ENCODE measurements around the gene PTCH2.
"Not testable (repeated sequence)": the region's sequence is repeated elsewhere in the genome, so short reads cannot be mapped to it uniquely, and the experiment has no call there.

The PTCH2 gene

GRCh38 chr1:44801491-44802305 is 41.4 kb downstream of the PTCH2 start:
- Histone ChIP-seq H3K4me2 (ENCODE audit: low read length) (peak overlapping the region; percentile 97), H3K27me3 (ENCODE audit: low read depth, low read length) (no peaks in the 10 kb centered on the region), H3K36me3 (replicated peaks; ENCODE audit: low read depth, low read length) (peaks cover 51% of the 10 kb centered on the region), H3K79me2 (ENCODE audit: low read length) (peaks cover 58% of the 10 kb centered on the region), H3K27ac (ENCODE audit: low read length) (peak overlapping the region; percentile 79), H3K4me3 (ENCODE audit: low read length) (peak overlapping the region; percentile 99), H4K20me1 (ENCODE audit: insufficient read depth, low read length) (peaks cover 11% of the 10 kb centered on the region), H2AFZ (ENCODE audit: low read depth, low read length) (no peak overlapping the region), H3K9me3 (ENCODE audit: insufficient read depth, low read length) (no peaks in the 10 kb centered on the region), H3K4me1 (ENCODE audit: low read length) (peaks cover 46% of the 10 kb centered on the region), H3K9ac (ENCODE audit: low read length) (peak overlapping the region; percentile 95)
- no peak for TF ChIP-seq CTCF (IDR thresholded peaks at IDR 0.05; ENCODE audit: low read depth, low read length)
- no peak for TF ChIP-seq EZH2phosphoT487 (IDR thresholded peaks at IDR 0.05; ENCODE audit: low read depth)

- Histone ChIP-seq H3K4me1 (ENCODE audit: low read length) (peaks cover 29% of the 10 kb centered on the region), H3K79me2 (ENCODE audit: low read length) (peaks cover 44% of the 10 kb centered on the region), H3K4me2 (ENCODE audit: low read length) (peak within 1 kb of the TSS; percentile 97), H3K4me3 (ENCODE audit: low read length) (peak within 1 kb of the TSS; percentile 99), H3K27me3 (ENCODE audit: low read depth, low read length) (no peaks in the 10 kb centered on the region), H3K9ac (ENCODE audit: low read length) (peak within 1 kb of the TSS; percentile 95), H2AFZ (ENCODE audit: low read depth, low read length) (no peak within 1 kb of the TSS), H3K27ac (ENCODE audit: low read length) (peak within 1 kb of the TSS; percentile 80), H4K20me1 (ENCODE audit: insufficient read depth, low read length) (peaks cover 11% of the 10 kb centered on the region), H3K36me3 (replicated peaks; ENCODE audit: low read depth, low read length) (peaks cover 36% of the 10 kb centered on the region), H3K9me3 (ENCODE audit: insufficient read depth, low read length) (no peaks in the 10 kb centered on the region)
- TF ChIP-seq EZH2phosphoT487 (IDR thresholded peaks at IDR 0.05; ENCODE audit: low read depth) (no peak), CTCF (IDR thresholded peaks at IDR 0.05; ENCODE audit: low read depth, low read length) (peak; percentile 70)
Observed at GRCh38 chr1:44799770-44800584, 43.1 kb downstream of the PTCH2 start, which contains the start of gene PLK3. PLK3 (plus strand) TSS chr1:44800377; CDS start chr1:44800464, 87 bp downstream.

- Histone ChIP-seq H3K4me2 (ENCODE audit: low read length) (no peak overlapping the region), H4K20me1 (ENCODE audit: insufficient read depth, low read length) (peaks cover 11% of the 10 kb centered on the region), H3K4me1 (ENCODE audit: low read length) (peaks cover 23% of the 10 kb centered on the region), H3K9me3 (ENCODE audit: insufficient read depth, low read length) (no peaks in the 10 kb centered on the region), H3K9ac (ENCODE audit: low read length) (no peak overlapping the region), H3K27ac (ENCODE audit: low read length) (no peak overlapping the region), H3K79me2 (ENCODE audit: low read length) (peaks cover 36% of the 10 kb centered on the region), H2AFZ (ENCODE audit: low read depth, low read length) (0 out of 2 replicates have a peak overlapping the region, but pooled peaks have one; percentile 30), H3K36me3 (replicated peaks; ENCODE audit: low read depth, low read length) (peaks cover 28% of the 10 kb centered on the region), H3K4me3 (ENCODE audit: low read length) (no peak overlapping the region), H3K27me3 (ENCODE audit: low read depth, low read length) (no peaks in the 10 kb centered on the region)
- TF ChIP-seq EZH2phosphoT487 (IDR thresholded peaks at IDR 0.05; ENCODE audit: low read depth) (no peak), CTCF (IDR thresholded peaks at IDR 0.05; ENCODE audit: low read depth, low read length) (no peak)
Observed at GRCh38 chr1:44798481-44799365, 44.3 kb downstream of the PTCH2 start.

DNA sequence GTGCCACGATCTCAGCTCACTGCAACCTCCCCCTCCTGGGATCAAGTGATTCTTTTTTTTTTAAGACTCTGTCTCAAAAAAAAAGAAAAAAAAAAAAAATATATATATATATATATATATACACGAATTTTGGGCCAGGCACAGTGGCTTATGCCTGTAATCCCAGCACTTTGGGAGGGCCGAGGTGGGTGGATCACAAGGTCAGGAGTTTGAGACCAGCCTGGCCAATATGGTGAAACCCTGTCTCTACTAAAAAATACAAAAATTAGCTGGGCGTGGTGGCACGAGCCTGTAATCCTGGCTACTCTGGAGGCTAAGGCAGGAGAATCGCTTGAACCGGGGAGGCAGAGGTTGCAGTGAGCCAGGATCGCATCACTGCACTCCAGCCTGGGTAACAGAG is 45.2 kb downstream of the PTCH2 start:
- H3K27me3 ChIP-seq (ENCODE audit: low read depth, low read length); H2AFZ ChIP-seq (ENCODE audit: low read depth, low read length); H3K27ac ChIP-seq (ENCODE audit: low read length); H3K4me2 ChIP-seq (ENCODE audit: low read length); H3K4me3 ChIP-seq (ENCODE audit: low read length); H3K9me3 ChIP-seq (ENCODE audit: insufficient read depth, low read length); H3K9ac ChIP-seq (ENCODE audit: low read length): not testable (repeated sequence)
- H3K79me2 ChIP-seq (ENCODE audit: low read length), result peaks cover 27% of the 10 kb centered on the region
- H4K20me1 ChIP-seq (ENCODE audit: insufficient read depth, low read length), result peaks cover 11% of the 10 kb centered on the region
- peaks cover 15% of the 10 kb centered on the region for H3K4me1 ChIP-seq (ENCODE audit: low read length)
- H3K36me3 ChIP-seq (replicated peaks; ENCODE audit: low read depth, low read length), result peaks cover 19% of the 10 kb centered on the region

Measured in OCI-LY3 (cell line).